HepG2 (cell line): Measurements from ENCODE around the gene DMAC1.

Source experiments
- CTCF ChIP-seq: sonication (generic); formaldehyde crosslinking; IDR thresholded peaks from 2 replicates; pipeline ENCODE4 v1.5.0; 2020; ENCODE audit warnings: mild to moderate bottlenecking, missing genetic modification reagents, moderate library complexity
- GPN1 ChIP-seq: sonication (generic); formaldehyde crosslinking; IDR thresholded peaks from 2 replicates; pipeline ENCODE4 v1.5.1; 2020; ENCODE audit warnings: missing genetic modification reagents, borderline replicate concordance
- POLR2A ChIP-seq, 2 experiments: IDR thresholded peaks; 2 replicates each; pipeline ENCODE4 v1.6.1; 2011; ENCODE audit warnings: low read depth in 2 of 2, low read length in 2 of 2, mild to moderate bottlenecking in 1 of 2, moderate library complexity in 1 of 2; ENCODE audit not compliant: insufficient read depth in 1 of 2
- SP5 ChIP-seq: IDR thresholded peaks from 2 replicates; pipeline ENCODE4 v1.6.1; 2016; ENCODE audit warnings: low read depth, borderline replicate concordance
- ZNF234 ChIP-seq: sonication (generic); formaldehyde crosslinking; conservative IDR thresholded peaks from 2 replicates; pipeline ENCODE4 v1.5.1; 2020; ENCODE audit warnings: mild to moderate bottlenecking, missing genetic modification reagents
- ZNF263 ChIP-seq: sonication (generic); formaldehyde crosslinking; IDR thresholded peaks from 2 replicates; pipeline ENCODE4 v1.4.0; 2020; ENCODE audit warnings: missing genetic modification reagents
- ZNF3 ChIP-seq: IDR thresholded peaks from 2 replicates; pipeline ENCODE4 v1.7.0; 2017; ENCODE audit warnings: inconsistent platforms
- ZNF703 ChIP-seq: sonication (generic); formaldehyde crosslinking; IDR thresholded peaks from 2 replicates; pipeline ENCODE4 v1.5.1; 2020; ENCODE audit warnings: missing genetic modification reagents, mild to moderate bottlenecking, moderate library complexity, borderline replicate concordance

GRCh38 chr9:7791394-7791793 is 8.2 kb downstream of the DMAC1 start:
- TF ChIP-seq SP5 (CRISPR knock-in tag), result no peak
- no peak for TF ChIP-seq ZNF3 (CRISPR knock-in tag)
- no peak for TF ChIP-seq ZNF263
- no peak for TF ChIP-seq POLR2A (IDR thresholded peaks at IDR 0.05; ENCODE audit: insufficient read depth in 1 of 2, low read depth in 2 of 2, low read length in 2 of 2)
- TF ChIP-seq CTCF (CRISPR knock-in tag), result no peak
- TF ChIP-seq ZNF234 (CRISPR knock-in tag), result no peak
- no peak for TF ChIP-seq ZNF703 (CRISPR knock-in tag)
- no peak for TF ChIP-seq GPN1
